A549 treated with CpdA at 1 μM for 4 hours (cell line): ENCODE results near the gene CXorf51A. TPM values are rescaled to one million over a fixed set of nuclear protein-coding genes. Genes with fewer than 3 reads are reported as not detected.

Experiments
- total RNA-seq: library from RNA; stranded (reverse); fragments of 200-300 nt; extraction: Qiagen RNA extraction; gene quantifications from 5 replicates; pipeline ENCODE4 v1.2.3, GENCODE V29; 2022; ENCODE audit warnings: low read depth

The CXorf51A gene
- not detected in 5 replicates for total RNA-seq

DNA sequence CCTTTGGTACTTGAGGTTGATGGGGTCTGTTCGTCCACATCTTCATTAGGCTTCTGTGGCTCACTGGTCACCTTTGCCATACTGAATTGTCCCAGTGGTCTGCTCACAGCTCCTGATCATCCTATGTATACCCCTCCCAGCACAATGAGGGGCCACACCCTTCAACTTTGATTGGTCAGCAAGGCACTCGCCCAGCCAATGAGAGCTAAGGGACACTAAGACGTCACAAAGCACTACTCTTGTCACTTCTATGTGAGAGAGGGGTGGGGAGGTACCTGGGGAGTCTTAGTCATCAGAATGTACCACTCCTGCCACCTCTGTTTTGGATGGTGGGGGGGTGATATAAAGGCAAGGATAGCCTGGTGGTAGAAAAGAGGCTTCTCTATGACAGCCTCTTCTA is at the start of gene CXorf51A:
TSS of gene CXorf51A (minus strand) at position 101 of the 400 bp plus-strand sequence. CDS start at position 80, 21 bp downstream.

DNA sequence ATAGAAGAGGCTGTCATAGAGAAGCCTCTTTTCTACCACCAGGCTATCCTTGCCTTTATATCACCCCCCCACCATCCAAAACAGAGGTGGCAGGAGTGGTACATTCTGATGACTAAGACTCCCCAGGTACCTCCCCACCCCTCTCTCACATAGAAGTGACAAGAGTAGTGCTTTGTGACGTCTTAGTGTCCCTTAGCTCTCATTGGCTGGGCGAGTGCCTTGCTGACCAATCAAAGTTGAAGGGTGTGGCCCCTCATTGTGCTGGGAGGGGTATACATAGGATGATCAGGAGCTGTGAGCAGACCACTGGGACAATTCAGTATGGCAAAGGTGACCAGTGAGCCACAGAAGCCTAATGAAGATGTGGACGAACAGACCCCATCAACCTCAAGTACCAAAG is 5.1 kb downstream of the CXorf51A start, which contains the start of gene CXorf51B:
TSS of gene CXorf51B (plus strand) at position 301 of the 400 bp plus-strand sequence. CDS start at position 322, 21 bp downstream.

Other genes with a start within 250 kb of the CXorf51A start
- gene CXorf51B, start 5.0 kb downstream of the CXorf51A start, total RNA-seq: not detected in 5 replicates